SK-N-SH treated with all-trans-retinoic acid at 6 μM for 48 hours (cell line): ENCODE measurements around the gene AIRE.

Experiments used
- ATAC-seq: fragments of 200-7000 bp; cut with Tn5 transposase; 3 replicates; pipeline ENCODE4 v1.9.1; 2020; ENCODE audit warnings: mild to moderate bottlenecking, moderate library complexity
- ARNTL ChIP-seq: fragments of 450-650 bp; formaldehyde crosslinking; IDR thresholded peaks from 2 replicates; pipeline ENCODE4 v1.5.0; 2020; ENCODE audit warnings: low read depth, mild to moderate bottlenecking, moderate library complexity, borderline replicate concordance
- BACH2 ChIP-seq: fragments of 250-450 bp; sonication (Bioruptor Pico); IDR thresholded peaks from 2 replicates; pipeline ENCODE4 v1.9.0; 2021; ENCODE audit warnings: mild to moderate bottlenecking, borderline replicate concordance
- CSDC2 ChIP-seq: fragments of 250-450 bp; sonication (Bioruptor Pico); IDR thresholded peaks from 2 replicates; pipeline ENCODE4 v1.5.0; 2020; ENCODE audit warnings: mild to moderate bottlenecking, moderate library complexity
- ESRRG ChIP-seq: fragments of 250-450 bp; sonication (Bioruptor Pico); IDR thresholded peaks from 2 replicates; pipeline ENCODE4 v1.6.1; 2021; ENCODE audit warnings: mild to moderate bottlenecking
- GLIS3 ChIP-seq: fragments of 250-450 bp; sonication (Bioruptor Pico); IDR thresholded peaks from 2 replicates; pipeline ENCODE4 v1.5.0; 2020; ENCODE audit warnings: mild to moderate bottlenecking, moderate library complexity
- ISL1 ChIP-seq: fragments of 250-450 bp; sonication (Bioruptor Pico); IDR thresholded peaks from 2 replicates; pipeline ENCODE4 v2.1.2; 2022; ENCODE audit warnings: mild to moderate bottlenecking, moderate library complexity
- OSR1 ChIP-seq: fragments of 250-450 bp; sonication (Bioruptor Pico); IDR thresholded peaks from 2 replicates; pipeline ENCODE4 v1.8.0; 2022; ENCODE audit warnings: moderate library complexity, mild to moderate bottlenecking, inconsistent platforms
- POU6F1 ChIP-seq: fragments of 250-450 bp; sonication (Bioruptor Pico); IDR thresholded peaks from 2 replicates; pipeline ENCODE4 v1.8.0; 2021; ENCODE audit warnings: low read depth, mild to moderate bottlenecking, moderate library complexity, borderline replicate concordance
- PPARA ChIP-seq: fragments of 250-450 bp; sonication (Bioruptor Pico); IDR thresholded peaks from 2 replicates; pipeline ENCODE4 v1.5.0; 2020; ENCODE audit warnings: mild to moderate bottlenecking, borderline replicate concordance
- RARB ChIP-seq: fragments of 250-450 bp; sonication (Bioruptor Pico); IDR thresholded peaks from 2 replicates; pipeline ENCODE4 v1.8.0; 2021; ENCODE audit warnings: mild to moderate bottlenecking, moderate library complexity
- SNAI2 ChIP-seq: fragments of 250-450 bp; sonication (Bioruptor Pico); IDR thresholded peaks from 2 replicates; pipeline ENCODE4 v1.5.0; 2020; ENCODE audit warnings: mild to moderate bottlenecking, moderate library complexity
- TCF4 ChIP-seq: fragments of 250-450 bp; sonication (Bioruptor Pico); IDR thresholded peaks from 2 replicates; pipeline ENCODE4 v1.8.0; 2021; ENCODE audit warnings: mild to moderate bottlenecking, moderate library complexity, borderline replicate concordance
- ZC3H10 ChIP-seq: fragments of 250-450 bp; sonication (Bioruptor Pico); IDR thresholded peaks from 2 replicates; pipeline ENCODE4 v1.5.1; 2021; ENCODE audit warnings: mild to moderate bottlenecking, moderate library complexity
- ZFP3 ChIP-seq: fragments of 250-450 bp; sonication (Bioruptor Pico); IDR thresholded peaks from 2 replicates; pipeline ENCODE4 v1.5.0; 2020; ENCODE audit warnings: mild to moderate bottlenecking, moderate library complexity
- ZFP30 ChIP-seq: fragments of 450-650 bp; formaldehyde crosslinking; IDR thresholded peaks from 2 replicates; pipeline ENCODE4 v1.5.0; 2022; ENCODE audit warnings: mild to moderate bottlenecking, moderate library complexity
- ZNF8 ChIP-seq: fragments of 450-650 bp; formaldehyde crosslinking; IDR thresholded peaks from 2 replicates; pipeline ENCODE4 v1.5.0; 2020; ENCODE audit warnings: mild to moderate bottlenecking, moderate library complexity
- TF ChIP-seq, protein P1 (sequence below): fragments of 250-450 bp; sonication (Bioruptor Pico); IDR thresholded peaks from 2 replicates; pipeline ENCODE4 v1.5.1; 2020; ENCODE audit warnings: low read depth, mild to moderate bottlenecking, moderate library complexity
- TF ChIP-seq, protein P2 (sequence below): fragments of 250-450 bp; sonication (Bioruptor Pico); IDR thresholded peaks from 2 replicates; pipeline ENCODE4 v1.5.0; 2020; ENCODE audit warnings: mild to moderate bottlenecking, moderate library complexity
- TF ChIP-seq, protein P3 (sequence below): fragments of 250-450 bp; sonication (Bioruptor Pico); IDR thresholded peaks from 2 replicates; pipeline ENCODE4 v1.8.0; 2020; ENCODE audit warnings: mild to moderate bottlenecking, moderate library complexity, borderline replicate concordance
- TF ChIP-seq, protein P4 (sequence below): fragments of 250-450 bp; sonication (Bioruptor Pico); IDR thresholded peaks from 2 replicates; pipeline ENCODE4 v1.5.1; 2021; ENCODE audit warnings: mild to moderate bottlenecking, moderate library complexity

Gene AIRE

GRCh38 chr21:44279354-44280260, 6.1 kb upstream of the AIRE start (continued):
- TF ChIP-seq POU6F1 (CRISPR knock-in tag) (no peak), ESRRG (no peak), SNAI2 (CRISPR knock-in tag) (no peak), BACH2 (CRISPR knock-in tag) (no peak), GLIS3 (no peak)
- TF ChIP-seq, protein P1, sequence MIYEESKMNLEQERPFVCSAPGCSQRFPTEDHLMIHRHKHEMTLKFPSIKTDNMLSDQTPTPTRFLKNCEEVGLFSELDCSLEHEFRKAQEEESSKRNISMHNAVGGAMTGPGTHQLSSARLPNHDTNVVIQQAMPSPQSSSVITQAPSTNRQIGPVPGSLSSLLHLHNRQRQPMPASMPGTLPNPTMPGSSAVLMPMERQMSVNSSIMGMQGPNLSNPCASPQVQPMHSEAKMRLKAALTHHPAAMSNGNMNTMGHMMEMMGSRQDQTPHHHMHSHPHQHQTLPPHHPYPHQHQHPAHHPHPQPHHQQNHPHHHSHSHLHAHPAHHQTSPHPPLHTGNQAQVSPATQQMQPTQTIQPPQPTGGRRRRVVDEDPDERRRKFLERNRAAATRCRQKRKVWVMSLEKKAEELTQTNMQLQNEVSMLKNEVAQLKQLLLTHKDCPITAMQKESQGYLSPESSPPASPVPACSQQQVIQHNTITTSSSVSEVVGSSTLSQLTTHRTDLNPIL = no peak
- TF ChIP-seq, all 23 proteins: peak for 0

DNA sequence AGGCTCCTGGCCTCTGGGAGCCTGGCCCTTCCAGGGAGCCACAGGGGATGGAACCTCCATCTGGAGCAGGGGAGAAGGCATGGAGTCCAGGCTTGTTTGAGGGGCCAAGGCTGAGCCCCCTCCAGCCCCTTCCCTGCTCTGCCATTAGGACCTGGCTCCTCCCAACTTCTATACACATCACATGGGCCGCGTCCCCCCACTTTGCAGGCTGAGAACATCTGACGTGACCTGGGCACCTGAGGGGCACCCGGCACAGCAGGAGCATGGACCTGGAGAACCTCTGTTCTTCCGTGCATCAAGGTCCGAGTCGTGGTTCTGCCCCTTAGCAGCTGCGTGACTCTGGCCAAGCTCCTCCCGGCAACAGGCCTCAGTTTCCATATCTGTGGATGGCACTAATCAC, 3.9 kb upstream of the AIRE start:
- ATAC-seq = no peak
- TF ChIP-seq, protein P2, sequence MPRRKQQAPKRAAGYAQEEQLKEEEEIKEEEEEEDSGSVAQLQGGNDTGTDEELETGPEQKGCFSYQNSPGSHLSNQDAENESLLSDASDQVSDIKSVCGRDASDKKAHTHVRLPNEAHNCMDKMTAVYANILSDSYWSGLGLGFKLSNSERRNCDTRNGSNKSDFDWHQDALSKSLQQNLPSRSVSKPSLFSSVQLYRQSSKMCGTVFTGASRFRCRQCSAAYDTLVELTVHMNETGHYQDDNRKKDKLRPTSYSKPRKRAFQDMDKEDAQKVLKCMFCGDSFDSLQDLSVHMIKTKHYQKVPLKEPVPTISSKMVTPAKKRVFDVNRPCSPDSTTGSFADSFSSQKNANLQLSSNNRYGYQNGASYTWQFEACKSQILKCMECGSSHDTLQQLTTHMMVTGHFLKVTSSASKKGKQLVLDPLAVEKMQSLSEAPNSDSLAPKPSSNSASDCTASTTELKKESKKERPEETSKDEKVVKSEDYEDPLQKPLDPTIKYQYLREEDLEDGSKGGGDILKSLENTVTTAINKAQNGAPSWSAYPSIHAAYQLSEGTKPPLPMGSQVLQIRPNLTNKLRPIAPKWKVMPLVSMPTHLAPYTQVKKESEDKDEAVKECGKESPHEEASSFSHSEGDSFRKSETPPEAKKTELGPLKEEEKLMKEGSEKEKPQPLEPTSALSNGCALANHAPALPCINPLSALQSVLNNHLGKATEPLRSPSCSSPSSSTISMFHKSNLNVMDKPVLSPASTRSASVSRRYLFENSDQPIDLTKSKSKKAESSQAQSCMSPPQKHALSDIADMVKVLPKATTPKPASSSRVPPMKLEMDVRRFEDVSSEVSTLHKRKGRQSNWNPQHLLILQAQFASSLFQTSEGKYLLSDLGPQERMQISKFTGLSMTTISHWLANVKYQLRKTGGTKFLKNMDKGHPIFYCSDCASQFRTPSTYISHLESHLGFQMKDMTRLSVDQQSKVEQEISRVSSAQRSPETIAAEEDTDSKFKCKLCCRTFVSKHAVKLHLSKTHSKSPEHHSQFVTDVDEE (CRISPR knock-in tag) = no peak
- TF ChIP-seq ZFP3 (CRISPR knock-in tag) (no peak), PPARA (CRISPR knock-in tag) (no peak), GLIS3 (no peak), ISL1 (CRISPR knock-in tag) (no peak), TCF4 (CRISPR knock-in tag) (no peak), ZNF8 (CRISPR knock-in tag) (no peak), SNAI2 (CRISPR knock-in tag) (no peak)
- TF ChIP-seq, protein P1 = no peak
- TF ChIP-seq, protein P3, sequence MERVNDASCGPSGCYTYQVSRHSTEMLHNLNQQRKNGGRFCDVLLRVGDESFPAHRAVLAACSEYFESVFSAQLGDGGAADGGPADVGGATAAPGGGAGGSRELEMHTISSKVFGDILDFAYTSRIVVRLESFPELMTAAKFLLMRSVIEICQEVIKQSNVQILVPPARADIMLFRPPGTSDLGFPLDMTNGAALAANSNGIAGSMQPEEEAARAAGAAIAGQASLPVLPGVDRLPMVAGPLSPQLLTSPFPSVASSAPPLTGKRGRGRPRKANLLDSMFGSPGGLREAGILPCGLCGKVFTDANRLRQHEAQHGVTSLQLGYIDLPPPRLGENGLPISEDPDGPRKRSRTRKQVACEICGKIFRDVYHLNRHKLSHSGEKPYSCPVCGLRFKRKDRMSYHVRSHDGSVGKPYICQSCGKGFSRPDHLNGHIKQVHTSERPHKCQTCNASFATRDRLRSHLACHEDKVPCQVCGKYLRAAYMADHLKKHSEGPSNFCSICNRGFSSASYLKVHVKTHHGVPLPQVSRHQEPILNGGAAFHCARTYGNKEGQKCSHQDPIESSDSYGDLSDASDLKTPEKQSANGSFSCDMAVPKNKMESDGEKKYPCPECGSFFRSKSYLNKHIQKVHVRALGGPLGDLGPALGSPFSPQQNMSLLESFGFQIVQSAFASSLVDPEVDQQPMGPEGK = no peak

- no peak for ATAC-seq
- TF ChIP-seq ZFP3 (CRISPR knock-in tag) (no peak), ARNTL (CRISPR knock-in tag) (no peak), POU6F1 (CRISPR knock-in tag) (no peak), CSDC2 (no peak), RARB (CRISPR knock-in tag) (no peak), ZNF8 (CRISPR knock-in tag) (no peak), ZC3H10 (CRISPR knock-in tag) (no peak), PPARA (CRISPR knock-in tag) (no peak), BACH2 (CRISPR knock-in tag) (no peak), GLIS3 (no peak), OSR1 (CRISPR knock-in tag) (no peak), ESRRG (no peak), ZFP30 (no peak)
- TF ChIP-seq, protein P3 = no peak
- TF ChIP-seq, protein P1 = no peak
- TF ChIP-seq, protein P4, sequence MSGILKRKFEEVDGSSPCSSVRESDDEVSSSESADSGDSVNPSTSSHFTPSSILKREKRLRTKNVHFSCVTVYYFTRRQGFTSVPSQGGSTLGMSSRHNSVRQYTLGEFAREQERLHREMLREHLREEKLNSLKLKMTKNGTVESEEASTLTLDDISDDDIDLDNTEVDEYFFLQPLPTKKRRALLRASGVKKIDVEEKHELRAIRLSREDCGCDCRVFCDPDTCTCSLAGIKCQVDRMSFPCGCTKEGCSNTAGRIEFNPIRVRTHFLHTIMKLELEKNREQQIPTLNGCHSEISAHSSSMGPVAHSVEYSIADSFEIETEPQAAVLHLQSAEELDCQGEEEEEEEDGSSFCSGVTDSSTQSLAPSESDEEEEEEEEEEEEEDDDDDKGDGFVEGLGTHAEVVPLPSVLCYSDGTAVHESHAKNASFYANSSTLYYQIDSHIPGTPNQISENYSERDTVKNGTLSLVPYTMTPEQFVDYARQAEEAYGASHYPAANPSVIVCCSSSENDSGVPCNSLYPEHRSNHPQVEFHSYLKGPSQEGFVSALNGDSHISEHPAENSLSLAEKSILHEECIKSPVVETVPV (CRISPR knock-in tag) = no peak
Measured at GRCh38 chr21:44282370-44282769, 3.3 kb upstream of the AIRE start.
